Activated CD8-positive, alpha-beta T cell treated with anti-CD3 and anti-CD28 coated beads for 36 hours (primary cell): ENCODE measurements around the gene CD6. TPM values are rescaled to one million over a fixed set of nuclear protein-coding genes. Genes with fewer than 3 reads are reported as not detected.

ENCODE experiments used
- ATAC-seq: fragments of 200-7000 bp; cut with Tn5 transposase; one replicate; pipeline ENCODE4 v1.10.0; 2021; ENCODE audit warnings: mild to moderate bottlenecking, moderate library complexity
- CTCF ChIA-PET: fragments of 350-600 bp; sonication (Branson Sonifier 250); formaldehyde crosslinking; loops from one replicate; lab custom pipeline; 2021; ENCODE audit warnings: antibody characterized with exemption; lab: Charles Lee
- POLR2A ChIA-PET: fragments of 350-600 bp; sonication (Branson Sonifier 250); formaldehyde crosslinking; loops from one replicate; lab custom pipeline; 2021; ENCODE audit warnings: antibody characterized with exemption; lab: Charles Lee
- DNase-seq: peaks from one replicate; pipeline ENCODE4 v3.0.0-alpha.2; 2020
- H3K27ac Mint-ChIP-seq: one replicate; pipeline ENCODE4 v1.8.0; 2021; ENCODE audit warnings: mild to moderate bottlenecking, mixed read lengths
- H3K27me3 Mint-ChIP-seq: one replicate; pipeline ENCODE4 v1.8.0; 2021; ENCODE audit warnings: mixed read lengths
- H3K36me3 Mint-ChIP-seq: one replicate; pipeline ENCODE4 v1.8.0; 2021; ENCODE audit warnings: low read depth, mixed read lengths
- H3K4me1 Mint-ChIP-seq: one replicate; pipeline ENCODE4 v1.8.0; 2021; ENCODE audit warnings: low read depth, mixed read lengths
- H3K4me3 Mint-ChIP-seq: one replicate; pipeline ENCODE4 v1.8.0; 2021; ENCODE audit warnings: mild to moderate bottlenecking, moderate library complexity, mixed read lengths
- H3K9me3 Mint-ChIP-seq: one replicate; pipeline ENCODE4 v1.8.0; 2021; ENCODE audit warnings: mixed read lengths
- CTCF ChIP-seq: fragments of 200-600 bp; IDR thresholded peaks from one replicate; pipeline ENCODE4 v1.8.0; 2022; ENCODE audit warnings: antibody characterized with exemption, mild to moderate bottlenecking
- intact Hi-C: fragments of 100-400 bp; cut with micrococcal nuclease; formaldehyde crosslinking; loops from one replicate; pipeline ENCODE4 v1.10.0; 2022
- total RNA-seq, 2 experiments: library from RNA; stranded (reverse); gene quantifications; one replicate each; pipeline ENCODE4 v1.2.3, GENCODE V29; 2021

CD6 gene
- total RNA-seq, 2 experiments from 2014 or later: 196 to 201 TPM

DNA sequence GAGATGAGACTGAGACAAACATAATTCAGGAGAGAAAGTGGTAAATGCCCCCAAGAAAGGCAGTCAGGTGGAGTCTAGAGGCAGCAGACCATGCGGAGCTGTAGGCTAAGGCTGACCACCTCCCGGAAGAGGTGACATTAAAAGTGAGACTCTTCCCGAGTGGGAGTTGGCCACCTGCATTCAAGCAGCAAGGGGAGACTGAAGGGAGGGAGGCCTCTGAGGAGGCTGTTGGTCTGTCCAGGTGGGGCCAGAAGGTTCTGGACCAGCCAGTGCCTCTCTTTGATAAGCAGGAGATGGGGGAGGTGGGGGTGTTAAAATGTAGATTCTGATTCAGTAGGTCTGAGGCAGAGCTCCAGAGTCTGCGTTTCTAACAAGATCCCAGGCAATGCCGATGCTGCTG is 37.5 kb downstream of the CD6 start:
- ChIA-PET CTCF (interaction anchor here (1.0 kb wide), 1 partner anchor 40 kb away, joined by 3 read pairs; no protein-coding TSS in a partner anchor), POLR2A (interaction anchor here (0.9 to 9.7 kb wide), 2 partner anchors 11 to 31 kb away, joined by 3 to 79 read pairs; no protein-coding TSS in a partner anchor)
- Mint-ChIP-seq H3K27ac (peak overlapping the region; percentile 46), H3K9me3 (no peaks in the 10 kb centered on the region), H3K4me3 (no peak overlapping the region), H3K36me3 (peaks cover 70% of the 10 kb centered on the region), H3K4me1 (peaks cover 73% of the 10 kb centered on the region), H3K27me3 (no peaks in the 10 kb centered on the region)
- ATAC-seq: no peak
- no peak for DNase-seq
- no peak for TF ChIP-seq CTCF
- intact Hi-C loops: no loop called here

DNA sequence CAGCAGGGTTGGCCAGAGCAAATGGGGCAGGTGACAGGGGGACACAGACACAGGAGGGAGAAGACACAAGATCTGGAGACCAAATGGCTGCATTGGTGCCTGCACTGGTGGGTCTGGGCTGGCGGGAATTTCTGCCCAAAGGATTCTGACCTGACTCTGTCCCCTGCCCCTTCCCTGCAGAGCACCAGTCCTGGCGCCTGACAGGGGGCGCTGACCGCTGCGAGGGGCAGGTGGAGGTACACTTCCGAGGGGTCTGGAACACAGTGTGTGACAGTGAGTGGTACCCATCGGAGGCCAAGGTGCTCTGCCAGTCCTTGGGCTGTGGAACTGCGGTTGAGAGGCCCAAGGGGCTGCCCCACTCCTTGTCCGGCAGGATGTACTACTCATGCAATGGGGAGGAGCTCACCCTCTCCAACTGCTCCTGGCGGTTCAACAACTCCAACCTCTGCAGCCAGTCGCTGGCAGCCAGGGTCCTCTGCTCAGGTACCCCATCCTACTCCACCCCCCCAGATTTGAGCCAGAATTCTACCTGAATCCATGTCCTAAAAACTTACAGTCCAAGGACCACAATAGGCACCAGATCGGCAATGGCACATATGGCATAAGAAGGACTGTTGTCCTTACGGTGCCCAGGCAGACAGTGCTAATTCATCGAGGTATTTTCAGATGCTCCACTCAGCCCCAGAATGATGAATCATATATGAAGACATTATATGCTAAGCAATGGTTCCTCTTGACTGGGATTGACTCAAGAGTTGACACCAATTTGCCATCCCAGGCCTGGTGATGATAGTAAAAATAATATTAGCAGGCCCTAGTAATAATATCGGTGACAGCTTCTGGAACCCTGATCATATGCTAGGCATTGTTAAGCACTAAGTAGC is 38.2 kb downstream of the CD6 start:
- Mint-ChIP-seq H3K4me1 (peaks cover 66% of the 10 kb centered on the region), H3K36me3 (peaks cover 64% of the 10 kb centered on the region), H3K4me3 (no peak overlapping the region), H3K27ac (peak overlapping the region; percentile 46), H3K27me3 (no peaks in the 10 kb centered on the region), H3K9me3 (no peaks in the 10 kb centered on the region)
- no peak for DNase-seq
- intact Hi-C loops: no loop called here
- POLR2A ChIA-PET: interaction anchor here (1.2 to 9.7 kb wide), 3 partner anchors 10 to 52 kb away, joined by 4 to 79 read pairs (median 7); no protein-coding TSS in a partner anchor
- CTCF ChIA-PET: interaction anchor here (0.6 to 1.0 kb wide), 2 partner anchors 40 to 42 kb away, joined by 3 read pairs; no protein-coding TSS in a partner anchor
- ATAC-seq: no peak
- TF ChIP-seq CTCF: no peak

DNA sequence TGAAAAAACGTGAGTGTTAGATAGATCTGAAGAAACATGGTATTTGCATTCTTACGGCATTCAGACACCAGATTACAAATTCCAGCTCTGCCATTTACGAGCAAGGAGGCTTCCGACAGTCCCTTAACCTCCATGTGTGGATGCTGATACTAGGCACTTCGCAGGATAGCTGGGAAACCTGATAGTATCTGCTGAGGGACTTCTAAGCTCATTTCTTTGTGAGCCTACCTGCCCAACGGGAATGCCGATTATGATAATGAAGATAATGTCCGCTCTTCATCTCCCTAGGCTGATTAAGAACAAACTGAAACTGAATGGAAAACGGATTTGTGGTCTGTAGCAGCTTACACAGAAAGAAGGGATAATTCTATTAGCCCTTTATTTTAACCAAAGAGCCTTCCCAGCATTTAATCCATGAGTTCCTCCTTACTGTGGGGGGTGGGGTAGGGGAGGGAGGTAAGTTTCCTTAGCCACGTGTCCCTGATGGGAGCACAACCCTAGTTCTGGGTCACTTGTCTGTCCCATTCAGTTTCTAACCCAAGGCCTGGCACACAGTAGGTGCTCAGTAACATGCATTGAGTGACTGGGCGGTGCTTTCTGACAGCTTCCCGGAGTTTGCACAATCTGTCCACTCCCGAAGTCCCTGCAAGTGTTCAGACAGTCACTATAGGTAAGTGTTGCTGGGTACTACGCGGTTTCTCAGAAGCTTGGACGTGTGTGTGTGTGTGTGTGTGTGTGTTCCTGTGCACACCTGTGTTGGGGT is 39.2 kb downstream of the CD6 start:
- peak overlapping the region; percentile 43 for H3K27ac Mint-ChIP-seq
- POLR2A ChIA-PET: interaction anchor here (0.6 to 9.7 kb wide), 5 partner anchors 9 to 152 kb away, joined by 3 to 79 read pairs (median 4); no protein-coding TSS in a partner anchor
- H3K9me3 Mint-ChIP-seq: no peaks in the 10 kb centered on the region
- peaks cover 57% of the 10 kb centered on the region for H3K4me1 Mint-ChIP-seq
- DNase-seq (no peak), ATAC-seq (no peak)
- CTCF ChIA-PET: interaction anchor here (0.6 to 1.4 kb wide), 2 partner anchors 43 to 176 kb away, joined by 3 to 5 read pairs; no protein-coding TSS in a partner anchor
- H3K27me3 Mint-ChIP-seq: no peaks in the 10 kb centered on the region
- intact Hi-C loops: no loop called here
- no peak overlapping the region for H3K4me3 Mint-ChIP-seq
- TF ChIP-seq CTCF: no peak
- peaks cover 64% of the 10 kb centered on the region for H3K36me3 Mint-ChIP-seq

- DNase-seq (no peak), ATAC-seq (no peak)
- ChIA-PET CTCF (interaction anchor here (0.7 to 1.4 kb wide), 3 partner anchors 41 to 176 kb away, joined by 3 to 5 read pairs (median 4); no protein-coding TSS in a partner anchor), POLR2A (interaction anchor here (1.0 to 9.7 kb wide), 5 partner anchors 9 to 152 kb away, joined by 3 to 79 read pairs (median 4); no protein-coding TSS in a partner anchor)
- H3K27ac Mint-ChIP-seq: peak overlapping the region; percentile 43
- intact Hi-C loops: no loop called here
- H3K4me1 Mint-ChIP-seq: peaks cover 50% of the 10 kb centered on the region
- peaks cover 67% of the 10 kb centered on the region for H3K36me3 Mint-ChIP-seq
- H3K9me3 Mint-ChIP-seq: no peaks in the 10 kb centered on the region
- TF ChIP-seq CTCF: no peak
- H3K27me3 Mint-ChIP-seq: no peaks in the 10 kb centered on the region
- no peak overlapping the region for H3K4me3 Mint-ChIP-seq
Observed at GRCh38 chr11:61011229-61011870, 39.9 kb downstream of the CD6 start.
